Measurements from ENCODE around the gene MPV17L2.

MPV17L2 gene

DNA sequence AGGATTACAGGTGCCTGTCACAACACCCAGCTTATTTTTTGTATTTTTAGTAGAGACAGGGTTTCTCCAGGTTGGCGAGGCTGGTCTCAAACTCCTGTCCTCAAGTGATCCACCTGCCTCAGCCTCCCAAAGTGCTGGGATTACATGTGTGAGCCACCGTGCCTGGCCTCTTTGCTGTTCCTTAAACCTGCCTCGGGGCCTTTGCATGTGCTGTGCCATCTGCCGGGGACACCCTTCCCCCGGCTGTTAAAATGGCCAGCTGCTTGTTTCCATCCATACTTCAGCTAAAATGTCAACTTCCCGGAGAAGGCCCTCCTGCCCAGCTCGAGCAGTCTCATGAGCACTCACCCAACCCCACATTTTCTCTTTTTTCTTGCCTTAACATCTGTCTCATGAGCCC lies 52.3 kb downstream of the MPV17L2 start:
- DNase-seq (ENCODE audit: low spot score): no peak
